ENCODE data around the gene PIK3R6. TPM values are rescaled to one million over a fixed set of nuclear protein-coding genes. Genes with fewer than 3 reads are reported as not detected.

PIK3R6 gene
- polyA plus RNA-seq, 1 of the 3 experiments (the other 2 are of a cell fraction) = 0.03 TPM

DNA sequence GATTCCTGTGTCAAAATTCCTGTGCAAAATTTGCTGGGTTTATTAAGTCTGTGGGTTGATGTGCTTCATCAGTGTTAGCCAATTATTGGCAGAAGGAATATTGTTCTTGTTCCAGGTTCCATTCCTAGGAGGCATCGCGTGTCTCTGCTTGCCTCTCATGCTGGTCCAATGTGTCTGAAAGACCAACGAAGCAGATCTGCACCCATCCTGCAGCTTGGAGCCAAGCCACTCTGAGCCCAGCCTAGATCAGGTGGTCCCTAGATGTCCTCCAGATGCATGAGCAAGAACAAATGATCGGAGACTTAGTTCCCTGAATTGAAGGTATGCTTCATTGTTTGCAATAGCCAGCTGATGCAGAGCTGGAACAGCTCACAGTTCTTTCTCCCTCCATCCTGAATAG, 10.5 kb upstream of the PIK3R6 start:
- H3K4me2 ChIP-seq = no peak overlapping the region
- H2AFZ ChIP-seq (ENCODE audit: low read depth) = no peak overlapping the region
- no peaks in the 10 kb centered on the region for H3F3A ChIP-seq (replicated peaks; ENCODE audit: insufficient read depth)
- ChIA-PET POLR2A (no interaction called here), CTCF (interaction anchor here (1.0 kb wide), 1 partner anchor 18 kb away, joined by 3 read pairs; no protein-coding TSS in a partner anchor)
- H3K4me3 ChIP-seq (ENCODE audit: low read depth in 2 of 2, low read length in 1 of 2) = no peak overlapping the region
- no peak overlapping the region for H3K9ac ChIP-seq
- no peak for TF ChIP-seq SIN3A (IDR thresholded peaks at IDR 0.05; ENCODE audit: borderline replicate concordance, low read depth, low read length)
- no peak for TF ChIP-seq POLR2AphosphoS5 (IDR thresholded peaks at IDR 0.05; ENCODE audit: low read depth, low read length)
- TF ChIP-seq, protein P1, sequence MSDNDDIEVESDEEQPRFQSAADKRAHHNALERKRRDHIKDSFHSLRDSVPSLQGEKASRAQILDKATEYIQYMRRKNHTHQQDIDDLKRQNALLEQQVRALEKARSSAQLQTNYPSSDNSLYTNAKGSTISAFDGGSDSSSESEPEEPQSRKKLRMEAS (IDR thresholded peaks at IDR 0.05; ENCODE audit: low read depth) = no peak
- TF ChIP-seq FOSL2 (IDR thresholded peaks at IDR 0.05; ENCODE audit: borderline replicate concordance, low read depth) = no peak
- no peak for TF ChIP-seq RFX5 (IDR thresholded peaks at IDR 0.05; ENCODE audit: low read length)
- TF ChIP-seq FOXJ3 (CRISPR knock-in tag; IDR thresholded peaks at IDR 0.05) = no peak
- TF ChIP-seq GATA2 (CRISPR knock-in tag; IDR thresholded peaks at IDR 0.05) = no peak
- TF ChIP-seq RAD21 (IDR thresholded peaks at IDR 0.05; ENCODE audit: low read length) = no peak
- TF ChIP-seq RXRA (IDR thresholded peaks at IDR 0.05; ENCODE audit: borderline replicate concordance, low read depth) = no peak
- no peak for TF ChIP-seq MEF2A (IDR thresholded peaks at IDR 0.05; ENCODE audit: borderline replicate concordance, low read depth)
- no peak for TF ChIP-seq CHD2 (IDR thresholded peaks at IDR 0.05; ENCODE audit: low read length, partially characterized antibody)
- no peak for TF ChIP-seq TEAD4 (IDR thresholded peaks at IDR 0.05; ENCODE audit: borderline replicate concordance, insufficient read depth)
- TF ChIP-seq NRF1 (IDR thresholded peaks at IDR 0.05; ENCODE audit: low read depth, low read length) = no peak
- no peak for TF ChIP-seq TAF1 (IDR thresholded peaks at IDR 0.05; ENCODE audit: borderline replicate concordance, low read depth, low read length)
- H3K79me2 ChIP-seq (ENCODE audit: insufficient read depth) = no peaks in the 10 kb centered on the region
- H3K27ac ChIP-seq (ENCODE audit: low read depth in 2 of 2, low read length in 1 of 2) = no peak overlapping the region
- DNase-seq = no peak
- 12% methylated on average over 4 of the region's 4 CpGs for WGBS (ENCODE audit: low lambda C conversion rate)
- no peaks in the 10 kb centered on the region for H4K20me1 ChIP-seq (ENCODE audit: insufficient read depth)
- H3K4me1 ChIP-seq (ENCODE audit: control insufficient read depth in 1 of 2, insufficient read depth in 2 of 2, low read depth in 1 of 2, low read length in 1 of 2) = no peaks in the 10 kb centered on the region
- H3K9me3 ChIP-seq = no peaks in the 10 kb centered on the region
- H3K27me3 ChIP-seq (ENCODE audit: insufficient read depth) = peaks cover 98% of the 10 kb centered on the region
- no peaks in the 10 kb centered on the region for H3K36me3 ChIP-seq (replicated peaks in 1 of 2; ENCODE audit: control insufficient read depth in 1 of 2, insufficient read depth in 2 of 2, low read length in 1 of 2)
- no peaks in the 10 kb centered on the region for H3K9me2 ChIP-seq

DNA sequence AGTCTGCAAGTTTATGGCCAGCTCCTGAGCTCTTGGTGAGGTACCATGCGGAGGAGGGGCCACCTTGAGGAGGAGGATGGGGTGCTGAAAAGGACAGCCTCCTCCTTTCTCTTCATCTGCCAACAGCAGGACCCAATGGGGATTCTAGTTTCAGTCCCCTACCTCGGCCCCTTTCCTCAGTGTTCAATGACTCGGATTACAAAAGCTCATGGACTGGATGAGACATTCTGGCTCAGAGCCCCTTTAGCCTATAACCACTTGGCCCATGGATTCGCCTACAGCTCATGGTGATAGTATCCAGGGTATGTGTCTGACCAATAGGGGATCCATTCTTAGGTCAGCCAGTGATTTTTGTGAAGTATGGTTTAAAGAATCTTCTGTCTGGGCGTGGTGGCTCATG, 8.5 kb upstream of the PIK3R6 start:
- Histone ChIP-seq H3K36me3 (replicated peaks in 1 of 2; ENCODE audit: control insufficient read depth in 1 of 2, insufficient read depth in 2 of 2, low read length in 1 of 2) (no peaks in the 10 kb centered on the region), H3K9me3 (no peaks in the 10 kb centered on the region), H2AFZ (ENCODE audit: low read depth) (no peak overlapping the region), H3K4me3 (ENCODE audit: low read depth in 2 of 2, low read length in 1 of 2) (no peak overlapping the region), H3K4me1 (ENCODE audit: control insufficient read depth in 1 of 2, insufficient read depth in 2 of 2, low read depth in 1 of 2, low read length in 1 of 2) (no peaks in the 10 kb centered on the region), H3K9me2 (no peaks in the 10 kb centered on the region), H3K9ac (no peak overlapping the region), H3K27ac (ENCODE audit: low read depth in 2 of 2, low read length in 1 of 2) (no peak overlapping the region), H3F3A (replicated peaks; ENCODE audit: insufficient read depth) (no peaks in the 10 kb centered on the region), H3K27me3 (ENCODE audit: insufficient read depth) (peaks cover 89% of the 10 kb centered on the region), H3K4me2 (no peak overlapping the region), H4K20me1 (ENCODE audit: insufficient read depth) (no peaks in the 10 kb centered on the region), H3K79me2 (ENCODE audit: insufficient read depth) (no peaks in the 10 kb centered on the region)
- 6% methylated on average over 5 of the region's 5 CpGs for WGBS (ENCODE audit: low lambda C conversion rate)
- CTCF ChIA-PET = no interaction called here
- no peak for DNase-seq
- POLR2A ChIA-PET = no interaction called here
- TF ChIP-seq CHD2 (IDR thresholded peaks at IDR 0.05; ENCODE audit: low read length, partially characterized antibody) = no peak
- no peak for TF ChIP-seq FOSL2 (IDR thresholded peaks at IDR 0.05; ENCODE audit: borderline replicate concordance, low read depth)
- TF ChIP-seq, protein P2, sequence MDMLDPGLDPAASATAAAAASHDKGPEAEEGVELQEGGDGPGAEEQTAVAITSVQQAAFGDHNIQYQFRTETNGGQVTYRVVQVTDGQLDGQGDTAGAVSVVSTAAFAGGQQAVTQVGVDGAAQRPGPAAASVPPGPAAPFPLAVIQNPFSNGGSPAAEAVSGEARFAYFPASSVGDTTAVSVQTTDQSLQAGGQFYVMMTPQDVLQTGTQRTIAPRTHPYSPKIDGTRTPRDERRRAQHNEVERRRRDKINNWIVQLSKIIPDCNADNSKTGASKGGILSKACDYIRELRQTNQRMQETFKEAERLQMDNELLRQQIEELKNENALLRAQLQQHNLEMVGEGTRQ (IDR thresholded peaks at IDR 0.05; ENCODE audit: borderline replicate concordance, low read depth, low read length) = no peak
- TF ChIP-seq GATA2 (CRISPR knock-in tag; IDR thresholded peaks at IDR 0.05) = no peak
- TF ChIP-seq GABPA (IDR thresholded peaks at IDR 0.05; ENCODE audit: low read depth) = no peak
- TF ChIP-seq, protein P3, sequence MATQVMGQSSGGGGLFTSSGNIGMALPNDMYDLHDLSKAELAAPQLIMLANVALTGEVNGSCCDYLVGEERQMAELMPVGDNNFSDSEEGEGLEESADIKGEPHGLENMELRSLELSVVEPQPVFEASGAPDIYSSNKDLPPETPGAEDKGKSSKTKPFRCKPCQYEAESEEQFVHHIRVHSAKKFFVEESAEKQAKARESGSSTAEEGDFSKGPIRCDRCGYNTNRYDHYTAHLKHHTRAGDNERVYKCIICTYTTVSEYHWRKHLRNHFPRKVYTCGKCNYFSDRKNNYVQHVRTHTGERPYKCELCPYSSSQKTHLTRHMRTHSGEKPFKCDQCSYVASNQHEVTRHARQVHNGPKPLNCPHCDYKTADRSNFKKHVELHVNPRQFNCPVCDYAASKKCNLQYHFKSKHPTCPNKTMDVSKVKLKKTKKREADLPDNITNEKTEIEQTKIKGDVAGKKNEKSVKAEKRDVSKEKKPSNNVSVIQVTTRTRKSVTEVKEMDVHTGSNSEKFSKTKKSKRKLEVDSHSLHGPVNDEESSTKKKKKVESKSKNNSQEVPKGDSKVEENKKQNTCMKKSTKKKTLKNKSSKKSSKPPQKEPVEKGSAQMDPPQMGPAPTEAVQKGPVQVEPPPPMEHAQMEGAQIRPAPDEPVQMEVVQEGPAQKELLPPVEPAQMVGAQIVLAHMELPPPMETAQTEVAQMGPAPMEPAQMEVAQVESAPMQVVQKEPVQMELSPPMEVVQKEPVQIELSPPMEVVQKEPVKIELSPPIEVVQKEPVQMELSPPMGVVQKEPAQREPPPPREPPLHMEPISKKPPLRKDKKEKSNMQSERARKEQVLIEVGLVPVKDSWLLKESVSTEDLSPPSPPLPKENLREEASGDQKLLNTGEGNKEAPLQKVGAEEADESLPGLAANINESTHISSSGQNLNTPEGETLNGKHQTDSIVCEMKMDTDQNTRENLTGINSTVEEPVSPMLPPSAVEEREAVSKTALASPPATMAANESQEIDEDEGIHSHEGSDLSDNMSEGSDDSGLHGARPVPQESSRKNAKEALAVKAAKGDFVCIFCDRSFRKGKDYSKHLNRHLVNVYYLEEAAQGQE (IDR thresholded peaks at IDR 0.05; ENCODE audit: low read depth, low read length) = peak; percentile 24; the same call in 1 of the 2 replicates
- TF ChIP-seq RFX5 (IDR thresholded peaks at IDR 0.05; ENCODE audit: low read length) = no peak
- no peak for TF ChIP-seq SMC3 (IDR thresholded peaks at IDR 0.05; ENCODE audit: low read depth, low read length)
